IMR-90 (cell line): Measurements from ENCODE around the gene ZFP92. TPM values are rescaled to one million over a fixed set of nuclear protein-coding genes. Genes with fewer than 3 reads are reported as not detected.

Source experiments
- ATAC-seq: fragments of 200-7000 bp; cut with Tn5 transposase; 2 replicates; pipeline ENCODE4 v1.9.1; 2020; ENCODE audit warnings: low read depth, mild to moderate bottlenecking, moderate library complexity
- BruUV-seq: library from RNA; stranded (reverse); fragments of 400-500 nt; replicated peaks from 2 replicates; lab custom pipeline; 2021; lab: Mats Ljungman, UMichigan
- CTCF ChIA-PET: fragments of 300-600 bp; formaldehyde crosslinking; extraction: SDS; loops from one replicate; lab custom pipeline; 2021; ENCODE audit warnings: antibody characterized with exemption; lab: Yijun Ruan, JAX
- POLR2A ChIA-PET: fragments of 300-600 bp; sonication (Branson Sonifier 250); formaldehyde crosslinking; loops from one replicate; lab custom pipeline; 2022; ENCODE audit warnings: antibody characterized with exemption; ENCODE audit not compliant: unreplicated experiment; lab: Charles Lee
- DNase-seq: peaks from one replicate; pipeline ENCODE4 v3.0.0; 2013
- H2AFZ ChIP-seq: replicated peaks from 2 replicates; pipeline ENCODE3; 2013; ENCODE audit warnings: low read length, mild to moderate bottlenecking; ENCODE audit not compliant: poor library complexity
- H2AK5ac ChIP-seq: 2 replicates; pipeline ENCODE4 v1.6.1; 2013; ENCODE audit warnings: low read depth, low read length, inconsistent platforms
- H2AK9ac ChIP-seq: replicated peaks from 2 replicates; pipeline ENCODE3; 2013; ENCODE audit warnings: mild to moderate bottlenecking, low read depth, low read length, moderate library complexity; ENCODE audit not compliant: poor library complexity
- H2BK120ac ChIP-seq: 2 replicates; pipeline ENCODE4 v1.6.1; 2013; ENCODE audit warnings: low read depth, low read length, inconsistent platforms
- H2BK15ac ChIP-seq: 3 replicates; pipeline ENCODE4 v1.6.1; 2013; ENCODE audit warnings: low read depth, low read length, inconsistent platforms
- H2BK20ac ChIP-seq: 2 replicates; pipeline ENCODE4 v1.6.1; 2013; ENCODE audit warnings: low read depth, mild to moderate bottlenecking, inconsistent platforms, low read length, moderate library complexity
- H2BK5ac ChIP-seq: 2 replicates; pipeline ENCODE4 v1.6.1; 2013; ENCODE audit warnings: mild to moderate bottlenecking, low read depth, low read length, inconsistent platforms; ENCODE audit not compliant: poor library complexity, severe bottlenecking
- H3K14ac ChIP-seq: replicated peaks from 2 replicates; pipeline ENCODE4 v1.6.1; 2013; ENCODE audit warnings: low read depth, low read length, inconsistent platforms
- H3K18ac ChIP-seq: 2 replicates; pipeline ENCODE4 v1.6.1; 2013; ENCODE audit warnings: low read depth, low read length, control low read depth
- H3K23ac ChIP-seq: 2 replicates; pipeline ENCODE4 v1.6.1; 2013; ENCODE audit warnings: low read depth, low read length, inconsistent platforms
- H3K27ac ChIP-seq: 2 replicates; pipeline ENCODE4 v1.5.1; 2013; ENCODE audit warnings: mild to moderate bottlenecking, control low read depth, low read length; ENCODE audit not compliant: insufficient read depth
- H3K27me3 ChIP-seq: 2 replicates; pipeline ENCODE4 v1.6.1; 2013; ENCODE audit warnings: low read length; ENCODE audit not compliant: control insufficient read depth, insufficient read depth
- H3K36me3 ChIP-seq: 2 replicates; pipeline ENCODE4 v1.6.1; 2013; ENCODE audit warnings: low read length, mixed read lengths; ENCODE audit not compliant: control insufficient read depth, insufficient read depth
- H3K4ac ChIP-seq: 2 replicates; pipeline ENCODE4 v1.6.1; 2013; ENCODE audit warnings: low read depth, low read length, inconsistent platforms
- H3K4me1 ChIP-seq: 2 replicates; pipeline ENCODE4 v1.6.1; 2013; ENCODE audit warnings: low read length, mixed read lengths; ENCODE audit not compliant: control insufficient read depth, insufficient read depth
- H3K4me2 ChIP-seq: 2 replicates; pipeline ENCODE4 v1.6.1; 2013; ENCODE audit warnings: low read depth, mild to moderate bottlenecking, control low read depth, low read length, moderate library complexity
- H3K4me3 ChIP-seq: 2 replicates; pipeline ENCODE4 v1.5.1; 2013; ENCODE audit warnings: low read depth, mild to moderate bottlenecking, control low read depth, low read length, moderate library complexity; ENCODE audit not compliant: insufficient read depth
- H3K56ac ChIP-seq: 2 replicates; pipeline ENCODE4 v1.6.1; 2013; ENCODE audit warnings: low read length, inconsistent platforms; ENCODE audit not compliant: insufficient read depth; ENCODE audit errors: extremely low read depth
- H3K79me1 ChIP-seq, 2 experiments: 2 replicates each; pipeline ENCODE4 v1.6.1; 2013; ENCODE audit warnings: low read length in 2 of 2, inconsistent platforms in 1 of 2, low read depth in 1 of 2
- H3K9ac ChIP-seq: 2 replicates; pipeline ENCODE4 v1.6.1; 2013; ENCODE audit warnings: low read depth, low read length, control low read depth
- H3K9me1 ChIP-seq: 2 replicates; pipeline ENCODE4 v1.6.1; 2013; ENCODE audit warnings: low read length, inconsistent platforms; ENCODE audit not compliant: insufficient read depth
- H3K9me3 ChIP-seq: 2 replicates; pipeline ENCODE4 v1.6.1; 2013; ENCODE audit warnings: low read length; ENCODE audit not compliant: control insufficient read depth, insufficient read depth
- H4K20me1 ChIP-seq: 2 replicates; pipeline ENCODE4 v1.6.1; 2013; ENCODE audit warnings: low read length, inconsistent platforms; ENCODE audit not compliant: insufficient read depth
- H4K5ac ChIP-seq: 2 replicates; pipeline ENCODE4 v1.6.1; 2013; ENCODE audit warnings: mild to moderate bottlenecking, low read depth, low read length, control low read depth
- H4K8ac ChIP-seq, 2 experiments: 2 replicates each; pipeline ENCODE4 v1.6.1; 2013; ENCODE audit warnings: low read depth in 2 of 2, low read length in 2 of 2, control low read depth in 1 of 2, inconsistent platforms in 1 of 2
- H4K91ac ChIP-seq: 2 replicates; pipeline ENCODE4 v1.6.1; 2013; ENCODE audit warnings: low read depth, low read length, inconsistent platforms; ENCODE audit not compliant: insufficient read depth
- BHLHE40 ChIP-seq: fragments of 150-350 bp; IDR thresholded peaks from 2 replicates; pipeline ENCODE4 v1.6.1; 2016; ENCODE audit warnings: mild to moderate bottlenecking, low read depth, low read length
- CEBPB ChIP-seq: IDR thresholded peaks from 2 replicates; pipeline ENCODE4 v1.6.1; 2012; ENCODE audit warnings: low read depth, low read length, improper control_type of control experiment
- CHD1 ChIP-seq: IDR thresholded peaks from 2 replicates; pipeline ENCODE4 v1.6.1; 2012; ENCODE audit warnings: low read depth, low read length, improper control_type of control experiment
- ELK1 ChIP-seq: fragments of 150-350 bp; IDR thresholded peaks from 2 replicates; pipeline ENCODE4 v1.6.1; 2016; ENCODE audit warnings: low read depth, mild to moderate bottlenecking, low read length, moderate library complexity, borderline replicate concordance
- FOS ChIP-seq: fragments of 150-350 bp; IDR thresholded peaks from 2 replicates; pipeline ENCODE4 v1.6.1; 2016; ENCODE audit warnings: low read depth, low read length
- MAFK ChIP-seq: IDR thresholded peaks from 2 replicates; pipeline ENCODE4 v1.6.1; 2012; ENCODE audit warnings: low read depth, low read length, improper control_type of control experiment
- MAZ ChIP-seq: IDR thresholded peaks from 2 replicates; pipeline ENCODE4 v1.6.1; 2012; ENCODE audit warnings: low read depth, mild to moderate bottlenecking, low read length, improper control_type of control experiment, moderate library complexity, borderline replicate concordance
- MXI1 ChIP-seq: IDR thresholded peaks from 2 replicates; pipeline ENCODE4 v1.6.1; 2012; ENCODE audit warnings: low read depth, mild to moderate bottlenecking, low read length, moderate library complexity, borderline replicate concordance
- NFE2L2 ChIP-seq: fragments of 150-350 bp; IDR thresholded peaks from 2 replicates; pipeline ENCODE4 v1.6.1; 2016; ENCODE audit warnings: low read depth, mild to moderate bottlenecking, low read length
- POLR2A ChIP-seq: IDR thresholded peaks from 2 replicates; pipeline ENCODE4 v1.6.1; 2012; ENCODE audit warnings: mild to moderate bottlenecking, low read depth, low read length
- RAD21 ChIP-seq: IDR thresholded peaks from 2 replicates; pipeline ENCODE4 v1.6.1; 2012; ENCODE audit warnings: low read length, improper control_type of control experiment
- RCOR1 ChIP-seq: IDR thresholded peaks from 2 replicates; pipeline ENCODE4 v1.6.1; 2012; ENCODE audit warnings: mild to moderate bottlenecking, low read length, improper control_type of control experiment; ENCODE audit not compliant: insufficient replicate concordance
- RFX5 ChIP-seq: IDR thresholded peaks from 2 replicates; pipeline ENCODE4 v1.8.0; 2012; ENCODE audit warnings: low read depth, mild to moderate bottlenecking, low read length, moderate library complexity
- SMC3 ChIP-seq: fragments of 150-350 bp; IDR thresholded peaks from 2 replicates; pipeline ENCODE4 v1.6.1; 2016; ENCODE audit warnings: low read depth, mild to moderate bottlenecking, antibody characterized with exemption, low read length, moderate library complexity
- USF2 ChIP-seq: fragments of 150-350 bp; IDR thresholded peaks from 2 replicates; pipeline ENCODE4 v1.6.1; 2017; ENCODE audit warnings: mild to moderate bottlenecking, antibody characterized with exemption, low read length, low read depth
- WGBS, 2 experiments: methylation state at CpG; one replicate each; pipeline versions ENCODE4 v1.1.5 to v1.1.7; 2013; ENCODE audit warnings: missing lambda C conversion rate in 2 of 2; ENCODE audit not compliant: insufficient read length in 1 of 2; ENCODE audit errors: extremely low coverage in 2 of 2; 5-methylcytosine and 5-hydroxymethylcytosine counted together
- dilution Hi-C: fragments of 300-500 bp; cut with HindIII; formaldehyde crosslinking; loops from one replicate; pipeline ENCODE4 v1.14.3; 2018; ENCODE audit warnings: low sequenced_read_pairs; ENCODE audit not compliant: unreplicated experiment
- in situ Hi-C: fragments of 300-500 bp; cut with MboI; formaldehyde crosslinking; loops from 3 replicates; pipeline ENCODE4 v1.14.3; 2019; ENCODE audit warnings: low sequenced_read_pairs, inconsistent platforms, mixed read lengths
- intact Hi-C: fragments of 100-400 bp; cut with micrococcal nuclease; formaldehyde crosslinking; loops from 2 replicates; pipeline ENCODE4 v1.10.0; 2022
- polyA plus RNA-seq, 3 experiments: library from polyadenylated mRNA; depleted of rRNA; stranded (reverse); fragments of >200 nt; gene quantifications; 2 replicates each; pipeline ENCODE4 v1.2.3, GENCODE V29; 2012; ENCODE audit warnings: low replicate concordance in 1 of 3
- total RNA-seq: library from RNA; depleted of rRNA; stranded (reverse); fragments of >200 nt; gene quantifications from 2 replicates; pipeline ENCODE4 v1.2.3, GENCODE V29; 2012
- TF ChIP-seq, protein P1 (sequence below): conservative IDR thresholded peaks from 2 replicates; pipeline ENCODE4 v1.5.1; 2012; ENCODE audit warnings: mild to moderate bottlenecking, low read depth, low read length, improper control_type of control experiment

The ZFP92 gene
- total and polyA plus RNA-seq, 2 of the 4 experiments (the other 2 are of a cell fraction), result under 0.01 to 0.03 TPM

DNA sequence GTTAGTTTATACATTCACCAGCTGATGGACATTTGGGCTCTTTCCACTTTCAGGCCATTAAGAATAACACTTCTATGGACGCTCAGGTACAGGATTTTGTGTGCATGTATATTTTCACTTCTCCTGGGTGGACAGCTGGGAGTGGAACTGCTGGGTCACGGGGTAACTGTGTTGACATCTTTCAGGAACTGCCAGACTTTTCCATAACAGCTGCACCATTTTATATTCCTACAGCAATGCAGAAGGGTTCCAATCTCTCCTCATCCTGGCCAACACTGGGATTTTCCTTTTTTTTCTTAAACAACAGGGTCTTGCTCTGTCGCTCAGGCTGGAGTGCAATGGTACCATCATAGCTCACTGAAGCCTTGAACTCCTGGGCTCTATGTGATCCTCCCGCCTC lies 47.2 kb downstream of the ZFP92 start:
- Histone ChIP-seq H3K79me1 (no peaks in the 10 kb centered on the region), H2AK5ac (no peak overlapping the region), H3K27ac (no peak overlapping the region), H3K9ac (no peak overlapping the region), H2AK9ac (no peak overlapping the region), H3K27me3 (no peaks in the 10 kb centered on the region), H2BK5ac (no peak overlapping the region), H3K4me1 (no peaks in the 10 kb centered on the region; the same call in 1 of the 2 replicates), H2BK15ac (no peak overlapping the region), H3K36me3 (0 out of 2 replicates have a peak, but pooled peaks cover 2% of the 10 kb centered on the region), H3K4me3 (no peak overlapping the region), H4K91ac (0 out of 2 replicates have a peak overlapping the region, but pooled peaks have one; percentile 9), H3K4ac (no peak overlapping the region), H4K5ac (no peak overlapping the region), H4K20me1 (no peaks in the 10 kb centered on the region), H2BK120ac (no peak overlapping the region), H3K56ac (no peak overlapping the region), H3K14ac (no peak overlapping the region), H3K23ac (no peak overlapping the region), H3K18ac (no peak overlapping the region), H2AFZ (no peak overlapping the region), H2BK20ac (no peak overlapping the region), H3K4me2 (no peak overlapping the region), H3K9me1 (no peaks in the 10 kb centered on the region; the same call in 1 of the 2 replicates), H3K9me3 (no peaks in the 10 kb centered on the region; the same call in 1 of the 2 replicates), H4K8ac (no peak overlapping the region)
- dilution Hi-C loops, result no loop called here
- no TSS peak for BruUV-seq
- TF ChIP-seq ELK1 (no peak), NFE2L2 (no peak), BHLHE40 (no peak), MXI1 (no peak), MAZ (no peak), RFX5 (no peak), RAD21 (no peak), CHD1 (no peak), POLR2A (no peak), USF2 (no peak), FOS (no peak), CEBPB (no peak), SMC3 (no peak), RCOR1 (no peak), MAFK (no peak)
- TF ChIP-seq, protein P1, sequence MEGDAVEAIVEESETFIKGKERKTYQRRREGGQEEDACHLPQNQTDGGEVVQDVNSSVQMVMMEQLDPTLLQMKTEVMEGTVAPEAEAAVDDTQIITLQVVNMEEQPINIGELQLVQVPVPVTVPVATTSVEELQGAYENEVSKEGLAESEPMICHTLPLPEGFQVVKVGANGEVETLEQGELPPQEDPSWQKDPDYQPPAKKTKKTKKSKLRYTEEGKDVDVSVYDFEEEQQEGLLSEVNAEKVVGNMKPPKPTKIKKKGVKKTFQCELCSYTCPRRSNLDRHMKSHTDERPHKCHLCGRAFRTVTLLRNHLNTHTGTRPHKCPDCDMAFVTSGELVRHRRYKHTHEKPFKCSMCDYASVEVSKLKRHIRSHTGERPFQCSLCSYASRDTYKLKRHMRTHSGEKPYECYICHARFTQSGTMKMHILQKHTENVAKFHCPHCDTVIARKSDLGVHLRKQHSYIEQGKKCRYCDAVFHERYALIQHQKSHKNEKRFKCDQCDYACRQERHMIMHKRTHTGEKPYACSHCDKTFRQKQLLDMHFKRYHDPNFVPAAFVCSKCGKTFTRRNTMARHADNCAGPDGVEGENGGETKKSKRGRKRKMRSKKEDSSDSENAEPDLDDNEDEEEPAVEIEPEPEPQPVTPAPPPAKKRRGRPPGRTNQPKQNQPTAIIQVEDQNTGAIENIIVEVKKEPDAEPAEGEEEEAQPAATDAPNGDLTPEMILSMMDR, result no peak
- CTCF ChIA-PET, result no interaction called here
- intact Hi-C loops, result no loop called here
- POLR2A ChIA-PET, result no interaction called here
- in situ Hi-C loops, result loop anchor here (25.0 kb wide), 1 partner anchor 421 kb away; no protein-coding TSS in a partner anchor
- ATAC-seq (no peak), DNase-seq (no peak)
- no CpG with 5 or more reads among the region's 4 CpGs for WGBS, 2 experiments
